Neural cell (in vitro differentiated cells): ENCODE results near the gene CLSTN2.

Source experiments
- EP300 ChIP-seq: fragments of 450-650 bp; conservative IDR thresholded peaks from 2 replicates; pipeline ENCODE4 v1.6.1; 2014; ENCODE audit warnings: antibody characterized with exemption, mild to moderate bottlenecking, moderate library complexity; ENCODE audit not compliant: poor library complexity, severe bottlenecking
- EZH2 ChIP-seq: fragments of 200-600, 300-800 bp; shearing (Covaris generic), sonication (generic); IDR thresholded peaks from 2 replicates; pipeline ENCODE4 v1.6.1; 2014; ENCODE audit warnings: antibody characterized with exemption, low read length, borderline replicate concordance, mild to moderate bottlenecking; ENCODE audit not compliant: insufficient read depth, poor library complexity, severe bottlenecking
- MXI1 ChIP-seq: fragments of 450-650 bp; conservative IDR thresholded peaks from 2 replicates; pipeline ENCODE4 v1.6.1; 2014; ENCODE audit warnings: antibody characterized with exemption, mild to moderate bottlenecking; ENCODE audit not compliant: poor library complexity, severe bottlenecking
- POLR2AphosphoS5 ChIP-seq: IDR thresholded peaks from 2 replicates; pipeline ENCODE4 v1.6.1; 2012
- TAF1 ChIP-seq: IDR thresholded peaks from 2 replicates; pipeline ENCODE4 v1.6.1; 2012; ENCODE audit warnings: low read depth
- TF ChIP-seq, protein P1 (sequence below): fragments of 450-650 bp; IDR thresholded peaks from 2 replicates; pipeline ENCODE4 v1.5.1; 2014; ENCODE audit warnings: antibody characterized with exemption, mild to moderate bottlenecking, moderate library complexity; ENCODE audit not compliant: poor library complexity, severe bottlenecking

DNA sequence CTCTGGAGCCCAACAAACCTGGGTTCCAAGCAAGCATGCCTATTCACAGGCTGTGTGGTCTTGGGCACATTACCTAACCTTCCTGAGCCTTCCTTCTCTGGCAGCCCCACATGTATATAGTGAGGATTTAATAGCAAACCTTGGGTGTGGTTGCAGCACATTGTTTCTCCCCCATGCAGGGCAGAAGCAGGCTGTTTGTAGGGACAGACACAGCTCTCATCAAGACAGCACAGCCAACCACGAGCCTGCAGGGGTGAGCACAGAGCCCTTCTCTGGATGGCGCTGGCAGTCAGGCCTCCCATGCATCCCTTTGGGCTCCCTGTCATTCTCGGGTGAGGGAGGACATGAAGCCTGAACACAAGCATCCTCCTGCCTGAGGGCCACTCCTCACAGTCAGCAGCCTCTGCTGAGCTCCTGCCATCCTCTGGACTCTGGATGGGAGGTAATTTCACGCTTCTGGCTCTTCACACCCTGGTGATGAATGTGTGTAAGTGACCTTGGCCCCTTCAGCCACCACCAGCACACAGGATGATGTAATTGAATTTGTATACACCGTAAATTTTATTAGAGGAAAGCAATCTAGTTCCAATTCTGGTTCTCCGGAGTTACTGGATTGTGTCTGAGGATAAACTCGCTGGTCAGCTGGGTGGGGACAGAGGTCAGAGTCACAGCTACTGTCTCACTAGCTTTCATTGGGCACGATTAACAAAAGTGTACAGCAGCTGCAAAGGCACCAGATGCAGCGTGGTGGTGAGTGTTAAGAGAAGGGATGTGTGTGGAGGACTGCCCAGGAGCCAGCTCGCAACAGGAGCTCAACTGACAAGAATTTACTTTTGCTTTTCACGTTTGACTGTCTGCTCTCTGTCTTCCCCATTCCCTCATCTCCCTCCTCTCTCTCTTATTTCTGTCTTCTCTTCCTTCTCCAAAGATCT is 118.1 kb downstream of the CLSTN2 start:
- TF ChIP-seq EZH2 (no peak), TAF1 (no peak), POLR2AphosphoS5 (no peak), EP300 (no peak), MXI1 (no peak)
- TF ChIP-seq, protein P1, sequence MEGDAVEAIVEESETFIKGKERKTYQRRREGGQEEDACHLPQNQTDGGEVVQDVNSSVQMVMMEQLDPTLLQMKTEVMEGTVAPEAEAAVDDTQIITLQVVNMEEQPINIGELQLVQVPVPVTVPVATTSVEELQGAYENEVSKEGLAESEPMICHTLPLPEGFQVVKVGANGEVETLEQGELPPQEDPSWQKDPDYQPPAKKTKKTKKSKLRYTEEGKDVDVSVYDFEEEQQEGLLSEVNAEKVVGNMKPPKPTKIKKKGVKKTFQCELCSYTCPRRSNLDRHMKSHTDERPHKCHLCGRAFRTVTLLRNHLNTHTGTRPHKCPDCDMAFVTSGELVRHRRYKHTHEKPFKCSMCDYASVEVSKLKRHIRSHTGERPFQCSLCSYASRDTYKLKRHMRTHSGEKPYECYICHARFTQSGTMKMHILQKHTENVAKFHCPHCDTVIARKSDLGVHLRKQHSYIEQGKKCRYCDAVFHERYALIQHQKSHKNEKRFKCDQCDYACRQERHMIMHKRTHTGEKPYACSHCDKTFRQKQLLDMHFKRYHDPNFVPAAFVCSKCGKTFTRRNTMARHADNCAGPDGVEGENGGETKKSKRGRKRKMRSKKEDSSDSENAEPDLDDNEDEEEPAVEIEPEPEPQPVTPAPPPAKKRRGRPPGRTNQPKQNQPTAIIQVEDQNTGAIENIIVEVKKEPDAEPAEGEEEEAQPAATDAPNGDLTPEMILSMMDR = no peak
